HG03439 (cell line): ENCODE measurements around the gene ZBTB40.

Source experiments
- ATAC-seq: cut with Tn5 transposase; IDR thresholded peaks from one replicate; pipeline ENCODE4 v1.9.1; 2021; ENCODE audit warnings: mild to moderate bottlenecking, moderate library complexity; ENCODE audit not compliant: unreplicated experiment

ZBTB40 gene

DNA sequence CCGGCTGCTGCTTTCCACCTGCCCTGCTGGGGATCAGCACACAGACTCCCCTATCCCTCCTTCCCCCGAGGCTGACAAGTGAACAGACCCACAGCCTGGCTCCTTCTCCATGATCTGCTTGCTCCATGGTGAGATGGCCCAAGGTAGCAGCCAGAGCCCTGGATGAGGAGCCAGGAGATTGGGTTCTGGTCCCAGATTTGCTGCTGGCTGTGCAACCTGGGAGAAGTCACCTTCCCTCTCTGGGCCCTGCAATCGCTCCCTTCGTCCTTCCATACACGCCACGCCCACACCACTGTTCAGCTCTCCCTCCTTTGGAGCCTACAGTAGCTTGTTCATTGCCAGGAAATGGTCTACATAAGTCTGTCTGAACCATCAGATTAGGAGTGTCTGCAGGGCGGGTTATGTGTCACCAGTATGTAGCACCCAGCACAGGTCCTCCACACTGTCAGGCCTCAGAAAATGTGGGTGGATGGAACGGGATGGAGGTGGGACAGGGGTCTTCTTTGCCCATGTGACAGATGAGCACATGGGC, 102.4 kb downstream of the ZBTB40 start:
- ATAC-seq, result no peak

DNA sequence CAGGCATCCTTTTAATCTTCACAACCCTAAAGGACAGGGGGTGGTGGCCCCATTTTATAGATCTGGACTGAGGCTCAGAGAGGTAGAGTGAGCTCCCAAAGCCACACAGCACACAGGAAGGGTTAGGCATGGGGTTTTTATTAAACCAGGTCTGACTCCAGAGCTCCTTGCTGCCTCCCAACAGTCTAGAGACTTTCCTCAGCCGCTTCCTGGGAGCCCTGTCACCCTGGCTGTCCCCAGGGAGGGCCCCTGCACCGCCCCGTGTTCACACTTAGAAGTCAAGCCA, 103.7 kb downstream of the ZBTB40 start:
- no peak for ATAC-seq

DNA sequence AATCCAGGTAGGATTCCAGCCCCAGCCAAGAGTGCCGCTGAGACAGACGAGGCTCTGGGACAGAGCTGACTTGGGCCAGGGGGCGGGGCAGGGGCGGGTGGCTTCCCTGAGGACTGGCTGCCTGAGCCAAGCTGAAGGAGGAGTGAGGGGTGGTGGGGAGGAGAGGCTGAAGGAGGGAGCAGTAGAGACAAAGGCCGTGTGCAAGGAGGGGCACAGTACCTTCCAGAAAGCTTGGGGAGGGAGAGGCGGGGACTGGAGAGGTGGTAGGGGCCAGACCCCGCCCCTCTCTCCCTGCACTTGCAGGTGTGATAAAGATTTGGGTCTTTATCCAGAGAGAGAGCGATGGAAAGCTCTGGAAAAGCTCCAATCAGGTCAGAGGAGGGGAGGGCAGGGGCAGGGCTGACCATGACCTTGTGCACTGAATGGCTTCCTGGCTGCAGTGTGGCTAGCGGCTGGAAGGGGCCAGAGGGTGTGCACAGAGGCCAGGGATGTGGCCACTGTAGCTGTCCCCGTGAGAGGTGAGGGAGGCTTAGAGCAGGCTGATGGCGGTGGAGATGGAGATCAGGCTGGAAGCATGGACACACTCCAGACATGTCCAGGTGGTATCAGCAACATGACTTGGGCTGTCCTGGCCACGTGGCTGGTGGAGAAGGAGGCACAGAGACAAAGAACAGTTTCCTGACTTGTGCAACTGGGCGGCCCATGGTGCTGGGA, 104.9 kb downstream of the ZBTB40 start:
- ATAC-seq, result no peak

DNA sequence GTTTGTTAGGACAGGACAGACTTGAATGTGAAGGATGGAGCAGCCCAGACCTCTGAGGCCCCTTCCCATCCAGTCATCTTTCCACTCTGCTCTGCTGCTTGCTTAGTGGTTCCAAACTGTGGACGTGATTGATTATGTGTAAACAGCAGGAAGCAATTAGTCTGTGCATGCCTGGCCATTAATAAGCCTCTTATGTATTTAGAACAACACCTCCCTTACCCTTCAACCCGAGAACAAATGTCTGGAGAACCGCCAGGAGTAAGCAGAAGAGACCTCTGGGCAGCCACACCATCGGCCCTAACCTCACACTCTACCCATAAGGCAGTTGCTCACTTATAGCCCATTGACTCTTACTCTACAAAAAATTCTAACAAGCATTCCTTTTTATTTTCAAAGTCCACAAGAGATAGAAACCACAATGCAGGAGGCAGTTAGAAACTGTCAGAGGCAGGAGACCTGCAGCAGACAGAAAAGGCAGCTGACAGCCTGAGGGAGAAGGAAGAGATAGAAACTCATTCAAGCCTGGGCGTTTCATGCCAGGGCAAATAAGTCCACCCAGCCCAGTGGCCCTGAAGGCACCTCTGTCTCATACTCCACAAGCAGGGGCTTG, 105.8 kb downstream of the ZBTB40 start:
- no peak for ATAC-seq

DNA sequence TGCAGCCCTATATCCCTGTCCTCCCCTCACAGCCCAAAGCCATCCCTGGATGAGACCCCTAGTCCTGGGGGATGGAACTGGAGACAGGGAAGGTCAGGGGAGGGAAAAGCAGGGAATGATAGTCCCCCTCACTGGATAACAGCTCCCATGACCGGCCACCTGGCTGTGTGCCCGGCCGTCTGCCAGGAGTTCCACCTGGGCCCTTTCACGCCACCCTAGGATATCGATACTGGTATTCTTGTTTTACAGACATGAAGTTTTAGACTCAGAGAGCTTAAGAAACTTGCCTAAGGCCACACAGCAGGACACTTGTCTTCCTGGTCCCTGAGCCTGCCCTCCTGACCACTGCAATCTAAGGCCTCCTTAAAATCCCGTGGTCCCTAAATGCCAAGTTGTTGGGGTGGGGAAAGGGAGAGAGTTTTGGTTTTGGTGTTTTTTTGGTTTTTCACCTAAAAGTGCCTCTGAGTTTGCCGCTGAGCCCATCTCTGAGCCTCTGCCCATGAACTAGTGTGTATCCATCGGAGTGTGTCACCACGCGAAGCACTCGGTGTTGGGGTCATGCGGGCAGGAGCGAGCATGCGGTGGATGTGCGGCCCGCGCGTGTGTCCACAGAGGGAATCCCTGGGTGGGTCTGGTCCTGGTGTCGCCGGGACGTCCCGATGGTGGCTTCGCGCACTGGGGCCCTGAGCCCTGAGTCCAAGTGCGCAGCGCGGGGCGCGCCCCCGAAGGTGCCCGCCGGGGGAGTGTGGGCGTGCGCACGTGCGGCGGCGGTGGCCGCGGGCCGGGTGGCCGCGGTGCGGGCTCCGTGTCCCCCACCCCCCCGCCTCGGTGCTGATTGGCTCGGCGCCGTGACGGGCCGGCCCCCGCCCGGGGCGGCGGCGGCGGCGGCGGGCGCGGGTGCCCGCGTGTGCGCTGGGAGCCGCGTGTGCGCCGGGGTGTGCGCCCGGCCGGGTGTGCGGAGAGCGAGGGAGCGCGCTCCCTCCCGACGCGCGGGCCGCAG, 111.2 kb downstream of the ZBTB40 start, which contains the start of gene EPHA8:
Gene EPHA8 (plus strand): TSS at position 906 of the 1,000 bp plus-strand sequence. CDS start 147 bp downstream, outside the sequence.
- ATAC-seq, result no peak

DNA sequence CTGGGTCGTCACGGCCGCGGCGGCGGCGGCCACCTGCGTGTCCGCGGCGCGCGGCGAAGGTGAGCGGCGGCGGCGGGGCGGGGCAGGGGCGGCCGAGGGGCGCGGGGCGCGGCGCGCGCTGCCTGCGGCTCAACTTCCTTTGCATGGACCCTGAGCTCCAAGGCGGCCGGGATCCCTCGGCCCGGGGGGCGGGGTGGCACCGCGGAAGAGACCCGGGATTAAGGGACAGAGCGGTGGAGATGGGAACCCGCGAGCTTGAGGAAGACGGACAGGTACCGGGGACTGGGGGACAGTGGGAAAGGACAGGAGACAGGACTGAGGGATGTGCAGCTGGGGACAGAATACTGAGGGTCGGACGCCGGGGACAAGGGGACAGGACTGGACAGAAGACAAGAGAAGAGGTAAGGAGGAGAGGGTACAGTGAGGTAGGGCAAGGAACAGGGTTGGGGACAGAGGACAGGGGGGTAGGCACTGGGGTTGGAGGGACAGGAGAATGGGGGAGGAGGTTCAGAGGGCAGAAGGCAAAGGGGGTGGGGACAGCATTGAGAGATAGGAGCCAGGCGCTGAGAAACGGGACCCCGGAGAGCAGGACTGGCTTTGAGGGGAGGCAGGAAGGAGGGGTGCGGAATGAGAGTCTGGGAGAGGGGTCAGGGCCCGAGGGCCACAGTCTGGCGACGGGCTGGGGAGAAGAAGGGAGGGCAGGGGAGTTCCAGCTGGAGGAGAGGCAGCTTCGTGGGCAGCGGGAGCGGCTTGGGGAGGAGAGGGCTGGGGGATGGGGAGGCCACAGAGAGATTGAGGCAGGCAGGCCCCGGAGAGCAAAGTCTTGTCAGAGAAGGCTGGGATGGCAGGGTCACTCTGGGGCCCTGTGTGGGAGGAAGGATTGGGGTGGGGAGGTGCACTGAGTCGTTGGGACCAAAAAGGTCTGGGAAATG, 112.3 kb downstream of the ZBTB40 start:
- no peak for ATAC-seq

DNA sequence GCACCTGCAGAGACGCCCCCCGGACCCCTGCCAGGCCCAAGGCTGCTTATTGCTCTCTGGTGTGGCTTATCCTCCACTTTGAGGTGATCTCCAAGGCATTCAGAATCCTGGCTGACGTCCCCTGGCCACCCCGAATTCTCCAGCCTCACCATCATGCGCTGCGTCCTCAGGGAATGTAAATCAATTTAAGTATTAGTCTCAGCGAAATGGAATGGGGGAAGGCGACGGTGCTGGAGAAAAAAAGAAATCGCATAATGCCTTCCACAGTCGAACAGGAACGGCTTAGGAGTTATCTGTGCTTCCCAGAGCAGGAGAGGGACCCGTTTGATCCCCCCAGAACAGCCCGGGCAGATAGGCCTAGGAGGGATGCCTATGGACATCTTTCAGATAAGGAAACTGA, 114.5 kb downstream of the ZBTB40 start:
- ATAC-seq, result no peak

DNA sequence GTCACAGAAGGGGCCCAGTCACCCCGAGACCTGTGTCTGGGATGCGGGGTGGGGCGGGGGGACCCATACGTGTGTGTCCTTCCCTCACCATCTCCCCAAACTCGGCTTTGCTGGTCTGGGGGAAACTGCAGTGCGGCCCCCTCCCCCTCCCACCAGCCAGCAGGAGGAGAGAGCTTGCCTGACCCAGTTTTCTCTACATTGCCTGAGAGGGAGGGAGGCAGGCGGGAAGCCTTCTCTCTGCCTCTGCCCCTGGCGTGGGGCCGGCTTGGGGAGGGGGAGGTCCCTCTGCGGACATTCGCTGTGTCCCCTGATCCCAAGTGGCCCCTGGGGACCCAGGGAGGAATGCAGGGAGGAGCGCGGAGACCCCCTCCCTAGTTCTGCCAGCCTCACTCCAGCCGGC, 115.5 kb downstream of the ZBTB40 start:
- no peak for ATAC-seq

DNA sequence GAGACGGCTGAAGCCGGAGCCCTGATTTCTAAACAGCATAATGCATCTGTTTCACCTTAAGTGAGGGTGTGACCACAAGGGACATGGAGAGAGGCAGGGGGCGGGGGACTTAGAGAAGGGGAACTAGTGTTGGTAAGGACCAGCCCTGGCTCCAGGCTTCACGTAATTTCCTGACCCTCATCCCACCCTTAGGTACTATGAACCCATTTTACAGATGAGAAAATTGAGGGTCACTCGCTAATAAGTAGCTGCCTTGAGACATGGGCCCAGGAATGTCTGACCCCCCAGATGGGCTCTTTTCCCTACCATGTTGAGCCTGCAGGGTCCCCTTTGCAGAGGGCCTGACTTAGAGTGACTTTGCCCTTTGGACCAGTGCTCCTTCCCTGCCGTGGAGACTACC, 116.3 kb downstream of the ZBTB40 start:
- no peak for ATAC-seq

DNA sequence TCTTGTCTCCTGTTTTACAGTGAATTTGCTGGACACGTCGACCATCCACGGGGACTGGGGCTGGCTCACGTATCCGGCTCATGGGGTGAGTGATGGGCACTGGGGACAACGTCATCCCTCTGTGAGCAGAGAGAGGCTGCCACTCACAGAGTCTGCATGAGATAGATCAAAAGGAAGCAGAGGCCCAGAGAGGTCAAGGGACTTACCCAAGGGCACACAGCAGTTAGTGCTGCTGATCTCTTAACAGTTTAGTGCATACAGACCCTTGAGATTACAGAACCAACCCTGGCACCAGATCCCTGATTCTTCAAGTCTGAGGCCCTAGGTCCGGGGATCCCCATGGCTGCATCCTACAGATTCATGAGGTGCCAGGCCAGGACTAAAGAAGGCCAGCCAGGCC, 117.6 kb downstream of the ZBTB40 start:
- ATAC-seq, result no peak

DNA sequence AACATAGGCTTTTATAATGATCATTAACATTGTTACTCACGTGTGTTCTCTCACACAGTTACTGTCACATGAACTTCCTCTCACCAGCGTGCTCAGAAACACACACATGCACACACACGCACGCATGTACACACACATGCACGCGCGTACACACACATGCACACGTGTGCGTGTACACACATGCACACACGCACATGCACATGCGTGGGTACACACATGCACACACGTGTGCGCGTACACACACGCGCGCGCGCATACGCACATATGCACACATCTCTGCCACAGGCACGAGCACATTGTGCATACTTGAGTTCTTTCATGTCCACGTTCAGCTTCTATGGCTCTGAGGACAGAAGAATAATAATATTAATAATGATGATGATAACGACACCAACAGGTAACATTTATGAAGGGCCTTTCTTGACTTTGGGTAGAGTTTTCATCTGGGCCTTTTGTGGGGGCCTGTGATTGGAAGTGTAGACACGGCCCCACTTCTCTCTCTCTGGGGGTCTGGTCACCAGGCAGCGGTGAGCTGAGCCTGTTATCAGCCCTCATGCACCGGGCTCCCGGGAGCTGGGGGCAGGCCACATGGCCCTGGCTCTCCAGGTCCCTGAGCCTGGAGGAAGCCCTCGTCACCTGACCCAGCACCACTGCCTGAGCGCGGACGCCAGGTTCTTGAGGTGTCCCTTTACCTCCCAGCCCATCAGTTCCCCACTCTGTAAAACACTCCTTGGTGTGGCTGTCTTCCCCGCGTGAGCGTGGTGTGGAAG, 118.7 kb downstream of the ZBTB40 start:
- no peak for ATAC-seq

DNA sequence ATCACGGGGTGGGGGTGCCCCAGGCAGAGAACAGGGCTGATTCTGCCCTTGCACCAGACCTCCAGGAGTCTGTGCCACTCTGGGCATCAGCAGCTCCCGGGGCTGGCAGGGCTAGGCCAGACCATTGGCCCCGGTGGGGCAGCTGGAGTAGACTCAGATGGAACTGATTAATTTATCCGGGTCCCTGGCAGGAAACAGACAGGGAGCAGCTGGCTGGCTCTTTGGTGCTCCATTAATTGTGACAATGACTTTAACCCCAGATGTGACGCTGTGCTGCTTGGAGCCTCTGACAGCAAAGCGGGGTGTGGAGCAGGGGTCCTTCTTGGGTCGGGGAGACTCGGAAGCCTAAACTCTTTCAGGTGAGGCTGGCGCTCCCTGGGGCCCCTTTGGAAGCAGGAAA, 121.2 kb downstream of the ZBTB40 start:
- no peak for ATAC-seq

DNA sequence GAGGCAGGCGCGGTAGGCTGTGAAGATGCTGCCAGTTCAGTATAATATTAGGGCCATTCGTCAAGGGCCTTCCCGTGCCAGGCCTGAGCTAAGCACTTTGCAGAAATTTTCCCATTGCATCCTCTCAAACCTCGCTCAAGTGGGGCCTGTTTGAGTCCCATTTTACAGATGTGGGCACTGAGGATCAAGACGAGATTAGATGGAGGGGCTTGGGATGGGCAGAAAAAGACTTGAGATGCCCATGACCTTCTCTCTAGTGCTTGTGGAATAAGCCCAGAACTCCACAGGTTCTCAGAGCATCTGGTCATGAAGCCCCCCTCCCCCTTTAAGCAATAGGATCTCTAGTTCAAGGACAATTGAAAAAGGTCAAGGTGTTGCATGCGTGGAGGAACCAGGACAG, 121.6 kb downstream of the ZBTB40 start:
- ATAC-seq, result no peak

DNA sequence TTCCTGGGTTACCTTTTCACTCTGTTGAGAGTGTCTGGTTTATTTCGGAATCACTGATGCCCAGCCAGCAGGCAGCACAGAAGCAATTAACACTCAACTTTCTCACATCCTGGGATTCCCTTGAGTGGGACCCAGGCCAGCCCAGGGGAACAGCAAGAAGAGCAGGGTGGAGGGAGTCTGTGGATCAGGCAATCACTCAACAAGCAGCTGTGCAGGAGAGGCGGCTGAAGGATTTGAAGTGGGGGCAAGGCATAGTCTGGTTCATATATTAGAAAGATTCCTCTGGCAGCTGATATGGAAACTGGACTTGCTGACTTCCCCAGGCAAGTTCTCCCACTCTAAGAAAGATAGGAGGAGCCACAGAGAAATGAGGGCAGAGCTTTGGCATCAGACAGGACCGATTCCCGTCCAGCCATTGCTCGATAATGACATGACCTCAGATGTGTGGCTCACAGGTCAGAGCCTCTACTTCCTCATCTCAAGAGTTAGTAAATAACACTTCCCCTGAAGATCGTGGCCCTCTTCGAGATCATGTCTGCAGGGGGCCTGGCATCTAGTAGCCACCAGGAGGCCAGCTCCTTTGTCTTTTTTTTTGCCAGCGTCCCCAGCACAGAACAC, 124.0 kb downstream of the ZBTB40 start:
- ATAC-seq, result no peak

DNA sequence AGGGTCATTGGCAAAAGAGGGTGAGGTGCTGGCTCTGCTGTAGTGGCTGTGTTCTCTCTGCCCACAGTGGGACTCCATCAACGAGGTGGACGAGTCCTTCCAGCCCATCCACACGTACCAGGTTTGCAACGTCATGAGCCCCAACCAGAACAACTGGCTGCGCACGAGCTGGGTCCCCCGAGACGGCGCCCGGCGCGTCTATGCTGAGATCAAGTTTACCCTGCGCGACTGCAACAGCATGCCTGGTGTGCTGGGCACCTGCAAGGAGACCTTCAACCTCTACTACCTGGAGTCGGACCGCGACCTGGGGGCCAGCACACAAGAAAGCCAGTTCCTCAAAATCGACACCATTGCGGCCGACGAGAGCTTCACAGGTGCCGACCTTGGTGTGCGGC, 124.5 kb downstream of the ZBTB40 start:
- ATAC-seq, result no peak

DNA sequence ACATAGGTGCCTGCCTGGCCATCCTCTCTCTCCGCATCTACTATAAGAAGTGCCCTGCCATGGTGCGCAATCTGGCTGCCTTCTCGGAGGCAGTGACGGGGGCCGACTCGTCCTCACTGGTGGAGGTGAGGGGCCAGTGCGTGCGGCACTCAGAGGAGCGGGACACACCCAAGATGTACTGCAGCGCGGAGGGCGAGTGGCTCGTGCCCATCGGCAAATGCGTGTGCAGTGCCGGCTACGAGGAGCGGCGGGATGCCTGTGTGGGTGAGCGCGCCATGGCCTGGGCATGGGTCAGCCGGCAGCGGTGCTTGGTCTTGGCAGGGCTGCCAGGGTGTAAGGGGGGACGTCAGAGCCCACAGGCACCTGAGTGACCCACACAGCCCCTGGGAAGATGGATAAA, 125.0 kb downstream of the ZBTB40 start:
- ATAC-seq, result no peak

DNA sequence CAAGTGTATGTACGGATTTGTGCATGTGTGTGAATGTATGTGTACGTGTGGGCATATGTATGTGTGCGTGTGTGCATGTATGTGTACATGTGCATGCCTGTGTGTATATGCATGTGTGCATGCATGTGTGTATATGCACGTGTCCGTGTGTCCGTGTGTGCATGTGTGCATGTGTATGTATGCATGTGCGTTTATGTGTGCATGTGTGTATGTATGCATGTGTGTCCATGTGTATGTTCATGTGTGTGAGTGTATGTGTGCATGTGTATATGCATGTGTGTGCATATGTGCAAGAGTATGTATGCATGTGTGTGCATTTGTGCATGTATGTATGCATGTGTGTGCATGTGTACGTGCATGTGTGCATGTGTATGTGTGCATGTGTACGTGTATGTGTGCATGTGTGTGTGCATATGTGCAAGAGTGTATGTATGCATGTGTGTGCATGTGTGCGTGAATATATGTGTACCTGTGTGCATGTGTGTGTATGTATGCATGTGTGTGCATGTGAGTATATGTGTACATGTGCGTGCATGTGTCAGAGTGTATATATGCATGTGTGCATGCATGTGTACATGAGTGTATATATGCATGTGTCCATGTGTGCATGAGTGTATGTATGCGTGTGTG, 127.2 kb downstream of the ZBTB40 start:
- ATAC-seq, result no peak

DNA sequence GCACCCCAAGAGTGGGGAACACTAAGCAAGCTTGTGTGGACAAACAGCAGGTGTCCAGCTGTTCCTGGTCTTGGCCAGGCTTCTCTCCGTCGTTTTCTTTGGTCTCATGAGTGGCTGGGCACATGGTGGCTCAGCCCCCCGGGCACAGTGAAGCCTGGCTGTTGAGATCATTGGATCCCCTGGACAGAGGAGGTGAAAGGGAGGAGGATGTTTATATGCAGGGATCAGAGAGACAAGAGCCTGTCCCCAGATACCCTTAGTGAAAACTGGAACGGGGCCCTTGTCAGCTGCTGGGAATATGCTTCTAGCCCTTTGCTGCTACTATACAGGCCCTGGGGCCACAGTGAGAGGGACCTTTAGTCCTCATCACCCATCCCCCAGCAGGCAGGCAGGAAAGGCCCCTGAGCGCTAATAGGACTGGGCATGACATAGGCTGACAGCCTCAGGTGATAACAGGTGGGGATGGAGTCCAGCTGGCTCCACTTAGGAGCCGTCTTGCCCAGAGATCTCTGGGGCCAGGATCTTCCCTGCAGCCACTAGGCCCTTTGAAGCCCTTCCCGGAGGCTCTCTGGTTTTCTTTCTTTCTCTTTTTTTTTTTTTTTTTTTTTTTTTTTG, 128.0 kb downstream of the ZBTB40 start:
- no peak for ATAC-seq
